CD1c-positive myeloid dendritic cell (primary cell): Measurements from ENCODE around the gene SLC22A12.
"Not testable (repeated sequence)": the region's sequence is repeated elsewhere in the genome, so short reads cannot be mapped to it uniquely, and the experiment has no call there.

Experiments
- DNase-seq: peaks from one replicate; pipeline ENCODE4 v3.0.0-alpha.2; 2016; ENCODE audit errors: extremely low spot score

SLC22A12 gene

DNA sequence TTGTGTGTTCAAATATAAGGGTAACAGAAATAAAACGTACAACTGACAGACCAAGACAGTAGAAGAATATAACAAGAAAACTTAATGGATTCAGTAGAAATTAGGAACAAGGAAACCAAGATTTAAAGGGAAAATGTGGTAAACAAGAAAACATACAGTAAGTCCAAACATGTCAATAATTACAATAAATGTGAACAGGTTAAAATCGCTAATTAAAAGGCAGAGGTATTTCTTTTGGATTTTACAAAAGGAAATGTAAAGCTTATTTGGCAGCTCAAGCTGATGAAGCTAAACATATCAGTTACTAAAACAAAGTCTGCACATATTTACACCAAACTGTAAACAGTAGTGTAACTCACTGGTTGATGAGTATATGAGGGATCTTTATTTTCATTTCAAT is 2.3 kb upstream of the SLC22A12 start:
- DNase-seq, result no peak

DNA sequence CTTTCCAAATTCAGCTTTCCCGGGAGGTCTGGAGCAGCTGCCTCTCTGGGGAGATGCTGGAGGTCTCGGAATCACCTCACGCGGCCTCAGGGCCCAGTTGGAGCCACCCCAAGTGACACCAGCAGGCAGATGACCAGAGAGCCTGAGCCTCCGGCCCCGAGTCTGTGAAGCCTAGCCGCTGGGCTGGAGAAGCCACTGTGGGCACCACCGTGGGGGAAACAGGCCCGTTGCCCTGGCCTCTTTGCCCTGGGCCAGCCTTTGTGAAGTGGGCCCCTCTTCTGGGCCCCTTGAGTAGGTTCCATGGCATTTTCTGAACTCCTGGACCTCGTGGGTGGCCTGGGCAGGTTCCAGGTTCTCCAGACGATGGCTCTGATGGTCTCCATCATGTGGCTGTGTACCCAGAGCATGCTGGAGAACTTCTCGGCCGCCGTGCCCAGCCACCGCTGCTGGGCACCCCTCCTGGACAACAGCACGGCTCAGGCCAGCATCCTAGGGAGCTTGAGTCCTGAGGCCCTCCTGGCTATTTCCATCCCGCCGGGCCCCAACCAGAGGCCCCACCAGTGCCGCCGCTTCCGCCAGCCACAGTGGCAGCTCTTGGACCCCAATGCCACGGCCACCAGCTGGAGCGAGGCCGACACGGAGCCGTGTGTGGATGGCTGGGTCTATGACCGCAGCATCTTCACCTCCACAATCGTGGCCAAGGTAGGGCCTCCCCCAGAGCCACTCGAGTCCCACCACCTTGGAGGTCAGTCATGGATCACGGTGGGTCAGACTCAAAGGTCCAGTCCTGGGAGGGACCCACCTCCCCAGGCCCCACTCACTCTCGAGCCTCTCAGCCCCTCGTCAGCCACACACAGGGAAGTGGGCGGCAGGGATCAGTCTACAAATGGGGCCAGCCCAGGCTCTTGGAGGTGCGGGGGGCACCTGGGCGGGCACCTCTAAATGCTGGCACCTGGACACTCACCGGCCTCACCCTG is 525 bp downstream of the SLC22A12 start:
- DNase-seq, result no peak

DNA sequence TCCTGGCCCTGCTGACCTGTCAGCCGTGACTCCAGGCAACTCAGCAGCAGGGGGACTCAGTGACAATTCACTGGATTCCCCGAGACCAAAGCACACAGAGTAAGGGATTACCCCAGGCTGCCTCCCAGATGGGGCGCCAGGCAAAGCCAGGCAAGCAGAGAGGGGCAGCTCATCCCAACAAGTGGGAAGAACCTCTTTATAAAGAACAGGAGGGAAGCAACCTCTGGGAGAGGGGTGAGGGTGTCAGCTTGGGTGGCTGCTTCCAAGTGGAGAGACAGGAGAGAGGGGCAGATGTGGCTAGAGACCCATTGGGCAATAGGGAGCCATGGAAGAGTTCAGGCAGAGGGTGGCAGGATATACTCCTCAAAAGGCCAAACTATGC is 1.2 kb downstream of the SLC22A12 start:
- no peak for DNase-seq

DNA sequence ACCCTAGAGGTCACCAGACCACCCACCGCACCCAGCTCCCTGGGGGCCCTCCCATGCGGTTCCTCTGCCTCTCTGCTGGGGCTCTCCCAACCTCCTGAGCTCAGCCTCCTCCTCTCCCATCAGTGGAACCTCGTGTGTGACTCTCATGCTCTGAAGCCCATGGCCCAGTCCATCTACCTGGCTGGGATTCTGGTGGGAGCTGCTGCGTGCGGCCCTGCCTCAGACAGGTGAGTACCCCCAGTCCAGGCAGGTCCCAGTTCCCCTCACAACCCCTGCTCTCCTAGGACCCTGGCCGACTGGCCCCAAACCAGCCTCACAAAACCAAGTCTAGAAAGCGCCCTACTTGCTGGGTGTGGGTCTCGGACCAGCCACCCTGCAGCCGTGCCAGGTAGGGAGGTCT is 1.6 kb downstream of the SLC22A12 start:
- DNase-seq, result no peak

DNA sequence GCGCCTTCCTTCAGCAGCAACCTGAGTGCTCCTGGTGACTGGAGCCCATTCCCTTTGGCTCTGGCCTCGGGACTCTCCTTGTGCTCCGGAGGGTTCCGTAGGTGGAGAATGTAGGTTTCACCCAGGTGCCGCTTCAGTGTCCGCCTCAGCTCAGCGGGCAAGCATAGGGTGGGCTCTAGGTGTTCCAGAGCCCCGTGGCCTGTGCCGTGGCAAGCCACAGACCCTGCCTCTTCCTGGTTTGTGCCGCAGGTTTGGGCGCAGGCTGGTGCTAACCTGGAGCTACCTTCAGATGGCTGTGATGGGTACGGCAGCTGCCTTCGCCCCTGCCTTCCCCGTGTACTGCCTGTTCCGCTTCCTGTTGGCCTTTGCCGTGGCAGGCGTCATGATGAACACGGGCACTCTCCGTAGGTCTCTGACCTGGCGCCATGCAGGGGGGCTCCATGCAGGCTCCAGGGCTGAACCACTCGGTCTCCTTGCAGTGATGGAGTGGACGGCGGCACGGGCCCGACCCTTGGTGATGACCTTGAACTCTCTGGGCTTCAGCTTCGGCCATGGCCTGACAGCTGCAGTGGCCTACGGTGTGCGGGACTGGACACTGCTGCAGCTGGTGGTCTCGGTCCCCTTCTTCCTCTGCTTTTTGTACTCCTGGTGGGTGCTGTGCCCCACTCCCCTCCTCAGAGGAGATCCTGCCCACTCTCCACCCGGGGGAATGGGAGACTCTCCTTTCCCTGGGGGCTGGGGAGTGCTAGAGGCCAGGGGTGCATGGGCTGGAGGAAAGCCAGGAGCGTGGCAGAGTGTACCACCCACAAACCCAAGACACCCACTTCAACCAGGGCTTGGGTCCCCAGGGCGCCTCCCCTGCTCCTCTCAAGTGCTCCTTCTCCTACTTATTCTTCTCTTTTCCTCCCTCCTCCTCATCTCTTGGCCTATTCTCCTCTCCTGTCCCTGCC is 2.4 kb downstream of the SLC22A12 start:
- DNase-seq, result no peak

DNA sequence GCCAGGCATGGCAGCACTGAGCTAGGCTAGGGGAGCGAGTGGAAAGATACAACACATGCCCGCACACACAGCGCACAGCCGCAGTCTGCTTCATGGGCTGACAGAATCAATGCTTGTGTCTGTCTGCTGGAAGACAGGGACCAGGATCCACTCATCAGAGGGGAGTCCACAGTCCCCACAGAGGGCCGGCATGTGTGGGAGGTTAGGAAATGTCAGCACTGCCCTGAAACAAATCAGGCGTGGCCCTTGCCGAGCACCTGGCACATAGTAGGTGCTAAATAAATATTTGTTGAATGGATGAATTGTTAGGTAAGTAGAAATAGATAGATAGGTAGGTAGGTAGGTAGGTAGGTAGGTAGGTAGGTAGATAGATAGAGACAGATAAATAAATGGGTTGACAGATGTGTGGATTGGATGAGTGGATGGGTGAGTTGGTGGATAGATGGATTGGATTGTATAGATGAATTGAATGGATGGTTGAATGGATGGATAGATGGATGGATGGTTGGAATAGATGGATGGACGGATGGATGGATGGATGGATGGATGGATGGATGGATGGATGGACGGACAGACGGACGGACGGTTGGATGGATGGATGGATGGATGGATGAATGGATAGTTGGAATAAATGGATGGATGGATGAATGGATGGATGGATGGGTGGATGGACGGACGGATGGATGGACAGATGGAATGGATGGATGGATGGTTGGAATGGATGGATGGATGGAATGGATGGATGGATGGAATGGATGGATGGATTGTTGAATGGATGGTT is 3.3 kb downstream of the SLC22A12 start:
- DNase-seq, result no peak

DNA sequence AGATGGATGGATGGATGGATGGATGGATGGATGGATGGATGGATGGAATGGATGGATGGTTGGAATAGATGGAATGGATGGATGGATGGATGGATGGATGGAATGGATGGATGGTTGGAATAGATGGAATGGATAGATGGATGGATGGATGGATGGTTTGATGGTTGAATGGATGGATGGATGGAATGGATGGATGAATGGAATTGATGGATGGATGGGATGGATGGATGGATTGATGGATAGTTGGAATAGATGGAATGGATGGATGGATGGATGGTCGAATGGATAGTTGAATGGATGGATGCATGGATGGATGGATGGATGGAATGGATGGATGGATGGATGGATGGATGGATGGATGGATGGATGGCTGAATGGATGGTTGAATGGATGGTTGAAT is 4.9 kb downstream of the SLC22A12 start:
- not testable (repeated sequence) for DNase-seq

DNA sequence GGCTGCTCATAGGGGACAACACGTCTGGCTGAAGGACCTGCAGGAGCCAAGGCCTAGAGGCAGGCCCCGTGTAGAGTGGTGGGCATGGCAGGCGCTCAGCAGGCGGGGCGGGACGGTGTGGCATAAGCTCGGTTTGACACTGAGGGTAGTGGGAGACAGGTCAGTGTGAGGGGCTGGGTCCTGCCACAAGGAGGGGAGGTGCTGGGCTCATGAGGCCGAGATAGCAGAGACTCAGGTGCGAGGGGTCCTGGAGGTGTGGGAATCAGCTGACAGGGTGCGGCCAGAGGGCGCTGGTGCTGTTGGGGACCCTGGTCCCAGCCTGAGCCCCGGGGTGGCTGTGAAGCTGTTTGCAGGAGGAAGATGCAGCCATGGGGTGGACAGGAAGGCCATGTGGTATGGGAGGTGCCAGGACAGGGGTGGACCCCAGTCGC is 6.7 kb downstream of the SLC22A12 start:
- no peak for DNase-seq

DNA sequence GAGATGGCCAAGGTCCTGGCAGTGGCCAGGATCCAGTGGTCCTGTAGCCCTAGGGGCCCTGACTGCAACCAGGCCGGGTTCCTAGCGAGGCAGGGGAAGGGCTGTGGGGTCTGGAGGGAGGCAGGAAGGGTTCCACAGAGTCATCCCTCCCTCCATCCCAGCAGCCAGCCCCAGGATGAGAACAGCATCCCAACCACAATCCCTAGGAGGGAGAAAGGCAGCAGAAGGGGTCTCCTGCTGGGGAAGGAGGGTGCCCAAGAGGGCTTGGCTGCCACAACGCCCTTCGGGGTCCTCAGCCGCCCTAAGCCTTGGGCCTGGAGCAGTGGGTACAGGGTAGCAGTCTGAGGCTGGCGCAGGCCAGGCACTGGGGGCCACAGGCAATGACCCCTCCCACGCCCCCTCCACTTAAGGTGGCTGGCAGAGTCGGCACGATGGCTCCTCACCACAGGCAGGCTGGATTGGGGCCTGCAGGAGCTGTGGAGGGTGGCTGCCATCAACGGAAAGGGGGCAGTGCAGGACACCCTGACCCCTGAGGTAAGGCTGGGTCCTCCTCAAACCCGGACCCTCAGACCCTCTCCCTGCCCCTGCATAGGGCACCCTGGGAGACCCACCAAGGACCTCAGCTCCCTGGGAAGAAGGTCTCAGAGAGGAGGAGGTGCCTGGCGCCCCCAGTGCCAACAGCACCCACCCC is 7.2 kb downstream of the SLC22A12 start:
- DNase-seq, result no peak

DNA sequence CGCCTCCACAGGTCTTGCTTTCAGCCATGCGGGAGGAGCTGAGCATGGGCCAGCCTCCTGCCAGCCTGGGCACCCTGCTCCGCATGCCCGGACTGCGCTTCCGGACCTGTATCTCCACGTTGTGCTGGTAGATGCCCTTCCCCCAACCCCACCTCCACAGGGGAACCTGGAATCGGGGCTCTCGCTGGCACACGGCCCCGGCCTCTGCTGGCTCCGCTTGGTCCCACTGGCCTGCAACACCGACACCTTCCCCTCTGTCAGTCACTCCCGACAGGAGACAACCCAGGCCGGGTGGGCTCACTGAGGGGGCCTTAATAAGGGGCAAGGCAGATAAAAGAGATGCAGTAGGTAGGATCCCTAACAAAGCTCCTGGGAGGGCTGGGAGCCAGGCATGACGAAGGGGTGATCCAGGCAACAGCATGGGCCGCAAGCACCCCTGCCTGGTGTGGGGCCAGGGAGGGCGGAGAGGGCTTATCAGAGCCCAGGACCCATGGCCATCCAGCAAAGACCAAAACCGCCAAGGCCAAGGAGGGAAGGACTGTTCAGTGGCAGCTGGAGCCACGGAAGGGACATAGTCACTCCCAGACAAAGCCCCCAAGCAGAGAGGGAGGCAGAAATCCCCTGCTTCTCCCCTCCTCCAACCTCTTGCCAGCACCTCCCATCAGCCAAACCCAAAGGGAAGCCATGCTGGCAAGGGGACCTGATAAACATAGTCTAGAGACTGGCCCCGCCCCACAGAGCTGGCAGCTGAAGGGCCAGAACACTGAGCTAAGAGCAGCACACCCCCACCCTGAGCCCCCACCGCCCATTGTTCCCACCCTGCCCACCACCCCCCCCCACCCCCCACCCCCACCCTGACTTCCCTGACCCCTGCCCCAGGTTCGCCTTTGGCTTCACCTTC is 8.0 kb downstream of the SLC22A12 start:
- no peak for DNase-seq

DNA sequence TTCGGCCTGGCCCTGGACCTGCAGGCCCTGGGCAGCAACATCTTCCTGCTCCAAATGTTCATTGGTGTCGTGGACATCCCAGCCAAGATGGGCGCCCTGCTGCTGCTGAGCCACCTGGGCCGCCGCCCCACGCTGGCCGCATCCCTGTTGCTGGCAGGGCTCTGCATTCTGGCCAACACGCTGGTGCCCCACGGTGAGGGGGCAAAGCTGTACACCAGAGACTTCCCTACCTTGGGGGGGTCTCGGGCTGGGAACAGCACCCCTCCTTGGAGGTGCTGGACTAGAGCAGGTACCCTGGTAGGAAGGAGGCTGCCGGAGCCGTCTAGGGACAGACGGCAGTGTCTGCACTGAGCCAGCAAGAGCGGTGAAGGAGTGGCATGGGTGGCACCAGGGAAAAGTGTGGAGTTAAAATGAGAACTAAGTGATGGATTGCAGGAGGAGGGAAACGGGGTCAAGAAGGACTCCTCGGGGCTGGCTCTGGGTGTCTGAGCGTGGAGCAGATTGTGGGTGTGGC is 8.7 kb downstream of the SLC22A12 start:
- no peak for DNase-seq

DNA sequence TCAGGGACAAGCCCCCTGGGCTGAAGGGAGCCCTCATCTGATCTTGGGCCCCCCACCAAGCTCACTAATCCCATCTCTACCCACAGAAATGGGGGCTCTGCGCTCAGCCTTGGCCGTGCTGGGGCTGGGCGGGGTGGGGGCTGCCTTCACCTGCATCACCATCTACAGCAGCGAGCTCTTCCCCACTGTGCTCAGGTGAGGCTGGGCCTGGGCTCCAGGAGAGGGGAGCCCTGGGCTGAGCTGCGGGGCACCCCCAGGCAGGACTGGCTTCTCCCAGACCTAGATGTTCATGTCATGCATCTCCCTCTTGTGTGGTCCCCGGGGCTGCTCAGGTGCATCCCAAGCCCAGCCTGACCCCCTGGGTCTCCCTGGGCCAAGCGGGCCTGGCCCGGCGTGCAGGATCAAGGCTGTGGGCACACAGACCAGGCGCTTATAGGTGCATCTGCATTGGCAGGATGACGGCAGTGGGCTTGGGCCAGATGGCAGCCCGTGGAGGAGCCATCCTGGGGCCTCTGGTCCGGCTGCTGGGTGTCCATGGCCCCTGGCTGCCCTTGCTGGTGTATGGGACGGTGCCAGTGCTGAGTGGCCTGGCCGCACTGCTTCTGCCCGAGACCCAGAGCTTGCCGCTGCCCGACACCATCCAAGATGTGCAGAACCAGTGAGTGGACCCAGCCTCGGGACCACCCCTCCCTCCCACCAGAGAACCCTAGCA is 9.4 kb downstream of the SLC22A12 start:
- no peak for DNase-seq

DNA sequence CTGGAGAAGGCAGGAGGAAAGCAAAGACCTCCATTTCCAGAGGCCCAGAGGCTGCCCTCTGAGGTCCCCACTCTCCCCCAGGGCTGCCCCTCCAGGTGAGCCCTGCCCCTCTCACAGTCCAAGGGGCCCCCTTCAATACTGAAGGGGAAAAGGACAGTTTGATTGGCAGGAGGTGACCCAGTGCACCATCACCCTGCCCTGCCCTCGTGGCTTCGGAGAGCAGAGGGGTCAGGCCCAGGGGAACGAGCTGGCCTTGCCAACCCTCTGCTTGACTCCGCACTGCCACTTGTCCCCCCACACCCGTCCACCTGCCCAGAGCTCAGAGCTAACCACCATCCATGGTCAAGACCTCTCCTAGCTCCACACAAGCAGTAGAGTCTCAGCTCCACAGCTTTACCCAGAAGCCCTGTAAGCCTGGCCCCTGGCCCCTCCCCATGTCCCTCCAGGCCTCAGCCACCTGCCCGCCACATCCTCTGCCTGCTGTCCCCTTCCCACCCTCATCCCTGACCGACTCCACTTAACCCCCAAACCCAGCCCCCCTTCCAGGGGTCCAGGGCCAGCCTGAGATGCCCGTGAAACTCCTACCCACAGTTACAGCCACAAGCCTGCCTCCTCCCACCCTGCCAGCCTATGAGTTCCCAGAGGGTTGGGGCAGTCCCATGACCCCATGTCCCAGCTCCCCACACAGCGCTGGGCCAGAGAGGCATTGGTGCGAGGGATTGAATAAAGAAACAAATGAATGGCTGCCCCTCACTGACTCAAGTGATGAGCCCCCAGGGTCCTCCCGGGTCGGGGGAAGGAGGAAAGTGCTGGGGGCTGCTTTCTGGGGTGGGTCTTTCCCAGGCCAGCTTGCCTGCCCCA is 10.8 kb downstream of the SLC22A12 start:
- DNase-seq, result no peak

DNA sequence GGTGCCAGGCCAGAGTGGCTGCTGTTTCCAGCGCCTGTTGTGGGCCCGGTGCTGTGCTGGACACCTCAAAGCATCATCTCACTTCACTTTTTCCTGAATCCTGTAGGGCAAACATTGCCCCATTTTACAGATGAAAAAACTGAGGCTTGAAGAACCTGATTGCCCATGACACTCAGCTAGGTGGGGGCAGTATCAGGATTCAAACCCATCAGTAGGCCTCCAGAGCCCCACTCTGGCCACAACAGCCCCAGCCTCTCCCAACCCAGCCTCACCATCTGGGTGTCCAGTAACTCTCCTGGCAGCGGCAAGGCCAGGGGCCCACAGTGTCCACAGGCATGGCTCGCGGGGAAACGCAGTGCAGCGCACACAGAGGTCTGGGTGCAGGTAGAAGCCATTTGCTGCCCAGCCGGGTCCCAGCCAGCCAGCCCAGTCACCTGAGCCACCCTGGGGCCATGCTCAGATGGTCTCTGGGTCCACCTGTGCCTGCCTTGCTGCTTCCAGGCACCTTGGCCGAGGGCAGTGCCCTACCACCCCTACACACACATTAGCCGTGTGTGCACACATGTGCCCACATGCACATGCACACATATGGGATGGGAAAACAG is 11.5 kb downstream of the SLC22A12 start:
- DNase-seq, result no peak

DNA sequence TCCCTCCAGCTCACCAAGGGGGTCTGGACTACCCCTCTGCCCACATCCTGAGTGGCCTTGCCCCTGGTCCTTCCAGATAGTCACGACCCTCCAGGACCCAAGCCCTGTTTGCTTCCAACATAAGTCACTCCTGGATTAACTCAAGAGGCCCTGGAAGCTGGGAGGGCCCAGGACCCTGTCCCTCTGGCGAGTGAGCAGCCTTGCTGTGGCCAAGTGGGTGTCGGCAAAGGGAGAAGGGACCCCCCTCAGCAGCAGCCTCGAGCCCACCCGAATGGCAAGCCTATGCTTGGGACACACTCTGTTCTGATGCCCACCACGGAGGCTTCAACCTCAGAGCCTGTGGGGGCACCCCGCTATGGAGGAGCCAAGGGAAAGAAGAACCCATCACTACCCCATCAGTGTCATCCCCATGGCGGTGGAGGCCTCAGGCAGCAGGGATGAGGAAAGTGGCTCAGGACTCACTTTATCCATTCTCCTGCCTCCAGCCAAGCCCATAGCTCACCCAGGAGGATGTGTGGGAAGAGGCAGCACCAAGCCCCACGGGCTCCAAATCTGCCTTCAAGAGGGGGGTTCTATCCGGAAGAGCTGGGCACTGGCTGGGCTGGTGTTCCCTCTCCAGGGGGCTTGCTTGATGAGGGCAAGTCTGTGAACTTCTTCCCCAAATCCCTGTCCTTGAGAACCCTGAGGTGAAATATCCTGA is 12.5 kb downstream of the SLC22A12 start:
- no peak for DNase-seq

DNA sequence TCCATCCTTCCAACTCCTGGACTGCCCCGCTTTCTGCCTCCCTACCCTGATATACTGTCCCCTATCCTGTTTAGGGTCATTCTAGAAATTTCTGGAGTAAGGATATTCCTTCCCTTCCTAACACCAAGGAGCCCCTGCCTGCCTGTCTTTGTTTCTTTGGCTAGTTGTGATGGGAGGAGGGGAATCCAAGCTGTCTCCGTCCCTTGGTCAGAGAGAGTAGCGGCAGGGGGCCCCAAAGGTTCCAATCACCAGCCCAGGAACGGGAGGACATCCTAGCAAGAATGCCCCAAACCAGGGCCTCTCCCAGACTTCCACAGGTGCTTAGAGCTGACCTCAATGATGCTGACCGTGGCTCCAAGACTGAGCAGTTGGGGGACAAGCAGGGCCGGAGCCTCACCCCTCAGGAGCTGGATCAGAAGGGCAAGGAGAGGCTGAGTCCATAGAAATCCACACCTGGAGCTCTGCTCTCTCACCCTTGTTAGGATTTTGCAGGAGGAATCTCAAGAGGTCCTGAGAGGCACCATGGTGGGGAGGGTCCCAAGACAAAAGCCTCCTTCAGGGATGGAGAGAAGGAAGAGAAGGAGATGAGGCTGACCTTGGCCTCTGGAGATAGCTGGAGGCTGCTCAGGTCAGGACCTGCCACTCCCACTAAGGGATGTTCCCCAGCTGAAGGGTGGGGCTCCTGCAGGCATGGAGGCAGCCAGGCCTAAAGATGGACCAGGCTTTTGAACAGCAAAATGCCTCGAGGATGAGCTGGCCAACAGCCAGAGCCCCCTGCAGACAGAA is 13.6 kb downstream of the SLC22A12 start:
- no peak for DNase-seq

DNA sequence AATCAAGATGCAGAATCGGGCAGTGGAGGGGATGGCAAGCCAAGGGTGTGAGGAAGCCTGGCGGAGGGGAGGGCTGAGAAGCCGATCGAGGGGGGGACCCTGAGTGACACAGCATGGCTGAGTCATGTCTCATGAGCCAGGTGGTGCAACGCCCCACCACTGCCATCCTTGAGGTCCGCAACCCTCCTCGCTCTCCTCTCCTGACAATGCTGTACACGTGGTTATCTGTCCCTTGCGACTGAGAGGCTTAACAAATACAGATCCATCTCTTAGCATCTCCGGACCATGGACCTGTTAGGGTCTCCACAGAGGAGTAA is 14.2 kb downstream of the SLC22A12 start:
- no peak for DNase-seq
